HCT116 (cell line): ENCODE measurements around the gene SEPHS2. TPM values are rescaled to one million over a fixed set of nuclear protein-coding genes. Genes with fewer than 3 reads are reported as not detected.

Source experiments
- ATAC-seq: fragments of 200-7000 bp; cut with Tn5 transposase; 2 replicates; pipeline ENCODE4 v1.9.1; 2020; ENCODE audit warnings: mild to moderate bottlenecking, moderate library complexity
- BruUV-seq: library from RNA; stranded (reverse); fragments of 400-500 nt; replicated peaks from 2 replicates; lab custom pipeline; 2021; lab: Mats Ljungman, UMichigan
- CTCF ChIA-PET: fragments of 300-600 bp; sonication (Branson Sonifier 250); formaldehyde crosslinking; loops from one replicate; lab custom pipeline; 2021; ENCODE audit warnings: antibody characterized with exemption; lab: Charles Lee
- POLR2A ChIA-PET: fragments of 300-600, 350-600 bp; sonication (Branson Sonifier 250); formaldehyde crosslinking; loops from one replicate; lab custom pipeline; 2021; ENCODE audit warnings: antibody characterized with exemption; lab: Charles Lee
- RAD21 ChIA-PET, 2 experiments: fragments of 300-600 bp; sonication (Branson Sonifier 250); formaldehyde crosslinking; loops; one replicate each; lab custom pipeline; 2023; ENCODE audit warnings: low total read pairs in 2 of 2; ENCODE audit not compliant: uncharacterized antibody in 2 of 2, unreplicated experiment in 2 of 2, low non-redundant PET in 1 of 2; lab: Charles Lee
- DNase-seq: peaks from one replicate; pipeline ENCODE4 v3.0.0-alpha.2; 2010; ENCODE audit warnings: low read depth, low spot score
- H2AFZ ChIP-seq: fragments of 200-600 bp; shearing (Covaris generic), sonication (generic); 2 replicates; pipeline ENCODE4 v1.6.1; 2017; ENCODE audit warnings: low read depth, mixed run types, mixed read lengths, antibody characterized with exemption, low read length; ENCODE audit not compliant: poor library complexity, severe bottlenecking
- H3K27ac ChIP-seq: 2 replicates; pipeline ENCODE4 v1.5.1; 2012; ENCODE audit warnings: low read depth, low read length
- H3K27me3 ChIP-seq: fragments of 200-600 bp; sonication (generic); 2 replicates; pipeline ENCODE4 v1.6.1; 2016; ENCODE audit warnings: mixed run types, low read length, mixed read lengths; ENCODE audit not compliant: insufficient read depth
- H3K36me3 ChIP-seq, 2 experiments: fragments of 200-500 bp in 1 of 2; fragments of 200-600 bp in 1 of 2; sonication (Bioruptor generic) in 1 of 2; sonication (generic) in 1 of 2; 2 replicates each; pipeline versions ENCODE4 v1.5.1 to v1.6.1; 2014 to 2016; ENCODE audit warnings: low read length in 2 of 2, inconsistent platforms in 1 of 2, mixed read lengths in 1 of 2, mixed run types in 1 of 2; ENCODE audit not compliant: insufficient read depth in 2 of 2, control insufficient read depth in 1 of 2
- H3K4me1 ChIP-seq, 2 experiments: fragments of 200-600 bp in 1 of 2; sonication (generic) in 1 of 2; 2 replicates each; pipeline versions ENCODE4 v1.5.1 to v1.6.1; 2012 to 2017; ENCODE audit warnings: low read length in 2 of 2, inconsistent platforms in 1 of 2, mild to moderate bottlenecking in 1 of 2, mixed read lengths in 1 of 2, mixed run types in 1 of 2, moderate library complexity in 1 of 2; ENCODE audit not compliant: insufficient read depth in 2 of 2, control insufficient read depth in 1 of 2
- H3K4me2 ChIP-seq: fragments of 200-600 bp; sonication (generic); 2 replicates; pipeline ENCODE4 v1.6.1; 2017; ENCODE audit warnings: mixed run types, low read length, mixed read lengths
- H3K4me3 ChIP-seq, 2 experiments: fragments of 200-600 bp in 1 of 2; sonication (generic) in 1 of 2; replicated peaks in 1 of 2; 2 replicates each; pipeline ENCODE4 v1.5.1; 2011 to 2016; ENCODE audit warnings: low read length in 2 of 2, control low read depth in 1 of 2, low read depth in 1 of 2, mild to moderate bottlenecking in 1 of 2, mixed read lengths in 1 of 2, mixed run types in 1 of 2
- H3K79me2 ChIP-seq: fragments of 200-600 bp; sonication (generic); 2 replicates; pipeline ENCODE4 v1.6.1; 2017; ENCODE audit warnings: mild to moderate bottlenecking, mixed run types, low read length, moderate library complexity, mixed read lengths; ENCODE audit not compliant: insufficient read depth
- H3K9ac ChIP-seq: fragments of 200-600 bp; sonication (generic); 2 replicates; pipeline ENCODE4 v1.6.1; 2016; ENCODE audit warnings: low read length, mixed read lengths
- H3K9me2 ChIP-seq: fragments of 200-600 bp; sonication (generic), shearing (Covaris generic); 2 replicates; pipeline ENCODE4 v1.6.1; 2017; ENCODE audit warnings: mixed run types, mild to moderate bottlenecking, moderate library complexity; ENCODE audit not compliant: insufficient read depth
- H3K9me3 ChIP-seq, 2 experiments: fragments of 200-500 bp in 1 of 2; fragments of 200-600 bp in 1 of 2; sonication (Bioruptor generic) in 1 of 2; sonication (generic) in 1 of 2; 2 replicates each; pipeline ENCODE4 v1.6.1; 2014 to 2017; ENCODE audit warnings: low read length in 2 of 2, mixed read lengths in 2 of 2, inconsistent platforms in 1 of 2, low read depth in 1 of 2, mild to moderate bottlenecking in 1 of 2, mixed run types in 1 of 2, moderate library complexity in 1 of 2; ENCODE audit not compliant: control insufficient read depth in 1 of 2, insufficient read depth in 1 of 2
- H4K20me1 ChIP-seq: fragments of 200-600 bp; sonication (generic), shearing (Covaris generic); 2 replicates; pipeline ENCODE4 v1.6.1; 2017; ENCODE audit warnings: mixed run types, mild to moderate bottlenecking, moderate library complexity; ENCODE audit not compliant: insufficient read depth
- CBX3 ChIP-seq: IDR thresholded peaks from 2 replicates; pipeline ENCODE4 v1.6.1; 2012; ENCODE audit warnings: low read depth
- CTCF ChIP-seq, 3 experiments: fragments of 200-600 bp in 1 of 3; sonication (generic) in 1 of 3; IDR thresholded peaks in 2 of 3; conservative IDR thresholded peaks in 1 of 3; 2 replicates each; pipeline ENCODE4 v1.5.1; 2012 to 2017; ENCODE audit warnings: low read depth in 2 of 3, low read length in 2 of 3, antibody characterized with exemption in 1 of 3, borderline replicate concordance in 1 of 3, control low read depth in 1 of 3, mild to moderate bottlenecking in 1 of 3, mixed read lengths in 1 of 3, mixed run types in 1 of 3, moderate library complexity in 1 of 3; ENCODE audit not compliant: insufficient read depth in 1 of 3
- EGR1 ChIP-seq: IDR thresholded peaks from 2 replicates; pipeline ENCODE4 v1.6.1; 2012; ENCODE audit warnings: low read depth
- EZH2phosphoT487 ChIP-seq: fragments of 200-600 bp; IDR thresholded peaks from 2 replicates; pipeline ENCODE4 v1.6.1; 2018; ENCODE audit warnings: antibody characterized with exemption, borderline replicate concordance
- FOSL1 ChIP-seq: IDR thresholded peaks from 2 replicates; pipeline ENCODE4 v1.6.1; 2012; ENCODE audit warnings: low read depth
- JUND ChIP-seq: IDR thresholded peaks from 2 replicates; pipeline ENCODE4 v1.6.1; 2012
- POLR2AphosphoS5 ChIP-seq: IDR thresholded peaks from 2 replicates; pipeline ENCODE4 v1.6.1; 2011; ENCODE audit warnings: mild to moderate bottlenecking, low read depth, low read length, moderate library complexity
- REST ChIP-seq: IDR thresholded peaks from 2 replicates; pipeline ENCODE4 v1.6.1; 2012; ENCODE audit warnings: low read depth
- SP1 ChIP-seq: IDR thresholded peaks from 2 replicates; pipeline ENCODE4 v1.6.1; 2012; ENCODE audit warnings: low read depth
- TCF7L2 ChIP-seq: IDR thresholded peaks from 2 replicates; pipeline ENCODE4 v1.7.0; 2011; ENCODE audit warnings: borderline replicate concordance, inconsistent platforms; ENCODE audit not compliant: insufficient read depth, insufficient read length; ENCODE audit errors: extremely low read depth
- ZBTB33 ChIP-seq: IDR thresholded peaks from 2 replicates; pipeline ENCODE4 v1.6.1; 2011; ENCODE audit warnings: mild to moderate bottlenecking, low read length, moderate library complexity; ENCODE audit not compliant: insufficient replicate concordance; ENCODE audit errors: extremely low read depth
- ZFX ChIP-seq: fragments of 450-650 bp; IDR thresholded peaks from 2 replicates; pipeline ENCODE4 v1.6.1; 2017
- intact Hi-C: fragments of 100-400 bp; cut with micrococcal nuclease; formaldehyde crosslinking; loops from 2 replicates; pipeline ENCODE4 v1.10.0; 2022
- total RNA-seq: library from RNA; stranded (reverse); gene quantifications from one replicate; pipeline ENCODE4 v1.2.1, GENCODE V29; 2021; ENCODE audit not compliant: unreplicated experiment

SEPHS2 gene
- total RNA-seq, 1 experiment from 2014 or later, result 51.3 TPM

- peaks cover 15 to 41% of the 10 kb centered on the region in 2 experiments; a peak in 3 of 4 replicates for H3K36me3 ChIP-seq
- H3K4me2 ChIP-seq, result peak overlapping the region; percentile 89
- DNase-seq (no peak), ATAC-seq (no peak)
- CTCF ChIA-PET, result no interaction called here
- POLR2A ChIA-PET, result no interaction called here
- peak overlapping the region; percentile 96; the same call in 1 of the 2 replicates for H3K9ac ChIP-seq
- RAD21 ChIA-PET, result no interaction called here
- peaks cover 8 to 29% of the 10 kb centered on the region in 2 experiments for H3K4me1 ChIP-seq
- intact Hi-C loops, result no loop called here
- H3K27ac ChIP-seq, result peak overlapping the region; percentile 5; the same call in 1 of the 2 replicates
- H4K20me1 ChIP-seq, result no peaks in the 10 kb centered on the region
- no peak overlapping the region for H2AFZ ChIP-seq
- no TSS peak for BruUV-seq
- H3K9me3 ChIP-seq, result no peaks in the 10 kb centered on the region
- peaks cover 64% of the 10 kb centered on the region for H3K79me2 ChIP-seq
- no peaks in the 10 kb centered on the region for H3K9me2 ChIP-seq
- H3K27me3 ChIP-seq, result no peaks in the 10 kb centered on the region
- TF ChIP-seq POLR2AphosphoS5 (no peak), EGR1 (no peak), SP1 (no peak), CTCF (IDR thresholded peaks at IDR 0.05 in 2 of 3, conservative IDR thresholded peaks at IDR 0.05 in 1 of 3; ENCODE audit: borderline replicate concordance in 1 of 3, insufficient read depth in 1 of 3, low read depth in 2 of 3, low read length in 2 of 3) (no peak), FOSL1 (no peak), ZFX (no peak), REST (no peak), JUND (no peak), ZBTB33 (no peak), CBX3 (no peak), EZH2phosphoT487 (no peak), TCF7L2 (no peak)
- H3K4me3 ChIP-seq, result no peak overlapping the region
Observed at GRCh38 chr16:30428055-30428454, 17.6 kb downstream of the SEPHS2 start.
